ENCODE data around the gene MOCS3. TPM values are rescaled to one million over a fixed set of nuclear protein-coding genes. Genes with fewer than 3 reads are reported as not detected.

MOCS3 gene
- total RNA-seq = 3.6 TPM
- long read RNA-seq, full-length matches to known transcripts = 36 of 37 reads
- long read RNA-seq, partial matches to known transcripts = 0 of 37 reads
- long read RNA-seq, other reads (novel, unspliced or antisense) = 1 of 37 reads

DNA sequence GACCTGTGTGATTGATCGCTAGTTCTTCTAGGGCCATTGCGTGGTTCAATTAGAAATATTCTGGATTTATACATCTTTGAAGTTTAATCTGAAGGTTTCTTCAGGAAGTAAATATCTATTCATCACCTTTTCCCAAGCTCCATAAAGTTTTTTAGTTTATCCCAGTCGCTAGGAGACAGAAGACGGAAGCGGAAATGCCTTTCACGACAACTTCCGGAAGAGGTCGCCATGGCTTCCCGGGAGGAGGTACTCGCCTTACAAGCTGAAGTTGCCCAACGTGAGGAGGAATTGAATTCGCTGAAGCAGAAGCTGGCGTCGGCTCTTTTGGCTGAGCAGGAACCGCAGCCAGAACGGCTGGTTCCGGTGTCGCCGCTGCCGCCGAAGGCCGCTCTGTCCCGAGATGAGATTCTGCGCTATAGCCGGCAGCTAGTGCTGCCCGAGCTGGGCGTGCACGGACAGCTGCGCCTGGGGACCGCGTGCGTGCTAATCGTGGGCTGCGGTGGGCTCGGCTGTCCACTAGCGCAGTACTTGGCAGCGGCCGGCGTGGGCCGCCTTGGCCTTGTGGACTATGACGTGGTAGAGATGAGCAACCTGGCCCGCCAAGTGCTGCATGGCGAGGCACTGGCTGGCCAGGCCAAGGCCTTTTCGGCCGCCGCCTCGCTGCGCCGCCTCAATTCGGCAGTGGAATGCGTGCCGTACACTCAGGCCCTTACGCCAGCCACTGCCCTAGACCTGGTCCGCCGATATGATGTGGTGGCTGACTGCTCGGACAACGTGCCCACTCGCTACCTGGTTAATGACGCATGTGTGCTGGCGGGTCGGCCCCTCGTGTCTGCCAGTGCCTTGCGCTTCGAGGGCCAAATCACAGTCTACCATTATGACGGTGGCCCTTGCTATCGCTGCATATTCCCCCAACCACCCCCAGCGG, at the start of gene MOCS3:
Gene MOCS3 (plus strand): TSS at position 204 of the 928 bp plus-strand sequence. CDS start 25 bp downstream, at position 229.
- DNase-seq (ENCODE audit: low spot score) = peak; percentile 91

- DNase-seq (ENCODE audit: low spot score) = no peak
Observed at GRCh38 chr20:50909413-50909812, 49.2 kb upstream of the MOCS3 start.

GRCh38 chr20:50911030-50911429, 47.6 kb upstream of the MOCS3 start:
- no peak for DNase-seq (ENCODE audit: low spot score)

- DNase-seq (ENCODE audit: low spot score) = no peak
Observed at GRCh38 chr20:50911716-50912115, 46.9 kb upstream of the MOCS3 start.

DNA sequence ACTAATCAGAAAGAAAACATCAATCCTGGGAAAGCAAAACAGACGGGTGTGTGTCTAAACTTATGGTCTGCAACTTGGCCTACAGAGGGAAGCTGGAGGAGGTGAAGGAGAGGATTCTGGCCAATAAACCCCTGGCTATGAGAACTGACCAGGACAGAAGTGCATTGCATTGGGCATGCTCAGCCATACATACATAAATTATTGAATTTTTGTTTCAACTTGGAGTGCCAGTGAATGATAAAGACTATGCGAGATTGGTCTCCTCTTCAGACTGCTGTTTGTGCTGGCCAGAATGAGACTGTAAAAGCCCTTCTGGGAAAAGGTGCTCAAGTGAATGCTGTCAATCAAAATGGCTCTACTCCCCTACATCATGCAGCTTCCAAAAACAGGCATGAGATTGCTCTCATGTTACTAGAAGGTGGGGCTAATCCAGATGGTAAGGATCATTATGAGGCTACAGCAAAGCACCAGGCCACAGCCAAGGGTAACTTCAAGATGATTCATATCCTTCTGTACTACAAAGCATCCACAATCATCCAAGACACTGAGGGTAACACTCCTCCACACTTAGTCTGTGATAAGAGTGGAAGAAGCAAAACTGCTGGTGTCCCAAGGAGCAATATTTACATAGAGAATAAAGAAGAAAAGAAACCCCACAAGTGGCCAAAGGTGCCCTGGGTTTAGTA, 44.8 kb upstream of the MOCS3 start:
- DNase-seq (ENCODE audit: low spot score) = no peak

DNA sequence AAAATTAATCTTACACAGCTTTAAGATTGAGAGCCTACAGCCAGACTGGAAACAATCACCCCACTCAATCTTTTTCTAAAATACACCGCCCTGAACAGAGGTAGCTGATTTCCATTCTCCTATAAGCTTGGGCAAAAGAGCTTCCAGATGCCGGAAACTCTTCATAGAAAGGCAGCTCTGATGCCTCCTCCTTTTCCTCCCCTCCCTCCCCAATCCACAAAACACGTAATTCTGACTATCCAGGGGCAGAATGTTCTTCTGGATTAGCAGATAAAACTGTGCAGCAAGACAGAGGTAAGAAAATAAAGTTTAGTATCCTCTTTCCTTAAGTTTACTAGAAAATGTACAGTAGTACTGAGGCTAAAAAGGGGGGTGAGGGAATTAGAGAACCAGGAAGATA, 43.2 kb upstream of the MOCS3 start:
- no peak for DNase-seq (ENCODE audit: low spot score)

DNA sequence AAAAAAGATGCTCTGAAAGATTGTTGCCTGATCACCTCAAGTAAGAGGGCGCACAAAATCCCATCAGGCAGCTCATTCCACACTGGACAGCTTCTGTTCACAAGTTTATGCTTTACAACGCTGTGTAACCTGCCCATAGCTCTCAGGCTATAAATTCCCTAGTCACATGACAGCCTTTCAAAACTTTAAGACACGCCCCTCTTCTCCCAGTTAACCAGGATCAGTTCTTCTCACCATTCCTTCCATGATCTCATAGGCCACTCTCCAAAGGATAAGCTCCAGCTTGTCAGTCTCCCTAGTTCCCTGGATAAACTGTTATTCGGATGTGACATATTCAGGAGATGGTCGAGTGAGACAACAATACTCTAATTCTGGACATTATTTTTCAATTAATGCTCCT, 42.4 kb upstream of the MOCS3 start:
- DNase-seq (ENCODE audit: low spot score) = no peak

- DNase-seq (ENCODE audit: low spot score) = no peak
Observed at GRCh38 chr20:50916934-50917333, 41.7 kb upstream of the MOCS3 start.

DNA sequence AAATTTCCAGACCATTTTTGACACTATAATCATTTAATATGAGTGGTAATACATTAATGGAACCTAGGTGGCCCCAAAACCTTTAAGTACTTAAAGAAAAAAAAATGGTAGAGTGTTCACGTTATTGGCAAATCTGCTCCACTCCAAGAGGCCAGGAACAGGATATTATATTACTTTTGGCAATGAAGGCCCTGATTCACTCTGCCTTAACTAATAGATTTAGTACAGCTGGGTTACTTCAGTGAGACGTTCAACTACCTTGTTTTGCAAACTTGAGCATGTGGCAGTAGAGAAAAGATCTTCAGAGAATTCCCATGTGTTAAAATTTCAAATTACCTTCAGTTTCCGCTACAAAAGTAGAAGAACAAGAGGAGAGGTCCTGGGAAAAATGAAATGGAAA, 40.2 kb upstream of the MOCS3 start:
- no peak for DNase-seq (ENCODE audit: low spot score)

DNA sequence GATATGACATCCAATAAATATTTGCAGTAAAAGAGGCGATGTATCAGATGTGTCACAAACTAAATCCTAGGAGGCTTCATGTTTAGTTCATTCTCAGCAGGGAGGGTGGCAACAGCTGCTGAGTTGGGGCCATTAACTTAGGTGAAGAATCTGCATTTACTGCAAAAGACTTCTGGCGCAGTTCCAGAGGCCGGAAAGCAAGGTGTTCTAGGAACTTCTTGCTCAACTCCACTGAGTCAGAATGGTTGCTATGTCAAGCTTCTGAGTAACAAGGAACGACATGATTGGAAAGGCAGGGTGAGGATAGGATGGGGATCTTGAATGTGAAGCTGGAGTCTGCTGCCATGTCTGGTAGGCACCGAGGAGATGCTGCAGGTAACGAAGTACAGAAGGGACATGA, 39.1 kb upstream of the MOCS3 start:
- DNase-seq (ENCODE audit: low spot score) = no peak

- no peak for DNase-seq (ENCODE audit: low spot score)
Observed at GRCh38 chr20:50920997-50921396, 37.6 kb upstream of the MOCS3 start.

DNA sequence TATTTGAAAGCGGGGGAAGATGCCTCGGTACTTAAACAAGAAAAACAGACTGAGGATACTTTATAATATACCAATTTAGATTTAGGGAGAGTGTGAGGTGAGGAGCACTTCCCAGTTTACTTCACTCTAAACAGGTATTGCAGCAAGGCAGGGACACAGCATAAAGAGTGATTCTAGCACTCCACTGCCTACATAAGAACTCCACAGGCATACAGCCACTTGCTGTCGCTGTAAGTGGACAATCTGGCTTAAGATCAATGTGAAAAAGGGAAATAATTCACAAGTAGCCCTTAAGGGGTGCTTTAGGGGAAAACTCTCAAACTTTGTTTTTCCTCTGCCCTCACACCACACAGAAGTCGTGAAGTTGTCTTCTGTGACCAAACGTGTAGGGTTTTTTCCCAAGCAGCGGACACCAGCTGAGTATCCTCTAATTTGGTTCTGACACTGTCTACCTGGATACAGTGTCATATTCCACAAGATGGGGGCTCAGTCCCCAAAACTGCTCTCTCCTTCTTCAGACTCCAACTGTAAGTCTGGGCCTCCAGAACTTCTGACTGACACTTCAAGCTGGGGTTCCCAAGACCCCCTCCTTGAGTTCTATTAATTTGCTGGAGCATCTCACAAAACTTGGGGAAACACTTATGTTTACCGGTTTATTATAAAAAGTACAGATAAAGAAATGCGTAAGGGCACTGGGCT, 36.7 kb upstream of the MOCS3 start:
- no peak for DNase-seq (ENCODE audit: low spot score)

DNA sequence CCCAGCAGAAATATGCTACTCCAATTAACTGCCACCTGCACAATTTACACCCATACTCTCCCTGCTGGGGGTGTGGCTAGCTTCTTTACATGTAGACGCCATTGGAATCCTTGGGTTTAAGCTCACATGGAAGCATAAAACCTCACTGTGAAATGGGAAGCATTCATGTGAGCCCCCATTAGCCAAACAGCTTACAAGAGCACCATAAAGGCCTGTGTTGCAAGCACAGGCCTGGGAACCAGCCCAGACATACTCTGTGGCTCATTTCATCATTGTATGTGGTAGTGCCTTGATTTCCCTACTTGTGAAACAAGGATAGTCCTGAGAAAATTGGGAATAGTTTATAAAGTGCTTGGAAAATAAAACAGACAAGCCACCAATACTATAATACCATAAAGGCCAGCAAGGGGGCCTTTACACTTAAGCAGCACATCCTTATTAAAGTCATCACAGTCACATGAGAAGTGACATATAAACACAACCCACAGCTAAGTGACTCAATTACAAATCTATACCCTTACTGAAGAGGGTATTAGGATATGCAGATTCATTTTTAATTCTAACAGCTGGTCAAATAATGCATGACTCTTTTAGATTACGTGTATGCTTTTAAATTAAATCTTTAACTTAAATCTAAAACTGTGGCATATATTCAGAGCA, 34.2 kb upstream of the MOCS3 start:
- no peak for DNase-seq (ENCODE audit: low spot score)

DNA sequence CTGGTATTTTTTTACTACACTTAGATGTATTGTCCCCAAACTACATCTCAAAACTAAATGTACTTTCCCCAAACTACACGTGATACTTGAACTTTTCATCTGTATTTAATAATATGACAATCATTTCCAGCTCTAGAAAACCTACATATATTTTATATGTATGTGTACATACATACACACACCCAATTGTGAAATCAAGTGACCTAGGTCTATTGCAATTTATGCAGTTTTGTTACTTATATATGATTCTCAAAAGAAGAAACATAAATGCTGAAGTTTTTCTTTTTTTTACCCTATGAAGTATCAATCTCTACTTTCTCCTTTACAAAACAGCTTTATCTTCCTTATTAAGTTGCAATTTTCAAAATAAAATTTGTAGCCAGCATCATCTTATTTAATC, 32.1 kb upstream of the MOCS3 start:
- no peak for DNase-seq (ENCODE audit: low spot score)

DNA sequence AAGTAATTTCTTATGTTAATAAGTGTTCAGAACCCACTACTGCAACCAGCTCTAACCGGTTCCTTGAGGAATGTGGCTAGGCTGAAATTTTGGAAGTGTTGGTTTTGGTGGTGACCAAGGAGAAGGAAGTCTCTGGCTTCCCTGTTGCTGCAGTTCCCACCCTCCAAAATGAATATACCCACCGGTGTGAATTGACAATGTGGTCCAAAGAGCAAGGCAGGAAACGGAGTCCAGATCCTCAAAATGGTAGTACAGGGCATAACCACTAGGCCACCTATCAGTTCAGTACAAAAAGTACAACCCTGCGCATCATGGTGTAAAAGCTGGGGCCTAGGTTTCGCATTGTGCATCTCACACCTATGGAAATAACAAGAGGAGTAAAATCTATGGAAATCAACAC, 30.1 kb upstream of the MOCS3 start:
- no peak for DNase-seq (ENCODE audit: low spot score)

DNA sequence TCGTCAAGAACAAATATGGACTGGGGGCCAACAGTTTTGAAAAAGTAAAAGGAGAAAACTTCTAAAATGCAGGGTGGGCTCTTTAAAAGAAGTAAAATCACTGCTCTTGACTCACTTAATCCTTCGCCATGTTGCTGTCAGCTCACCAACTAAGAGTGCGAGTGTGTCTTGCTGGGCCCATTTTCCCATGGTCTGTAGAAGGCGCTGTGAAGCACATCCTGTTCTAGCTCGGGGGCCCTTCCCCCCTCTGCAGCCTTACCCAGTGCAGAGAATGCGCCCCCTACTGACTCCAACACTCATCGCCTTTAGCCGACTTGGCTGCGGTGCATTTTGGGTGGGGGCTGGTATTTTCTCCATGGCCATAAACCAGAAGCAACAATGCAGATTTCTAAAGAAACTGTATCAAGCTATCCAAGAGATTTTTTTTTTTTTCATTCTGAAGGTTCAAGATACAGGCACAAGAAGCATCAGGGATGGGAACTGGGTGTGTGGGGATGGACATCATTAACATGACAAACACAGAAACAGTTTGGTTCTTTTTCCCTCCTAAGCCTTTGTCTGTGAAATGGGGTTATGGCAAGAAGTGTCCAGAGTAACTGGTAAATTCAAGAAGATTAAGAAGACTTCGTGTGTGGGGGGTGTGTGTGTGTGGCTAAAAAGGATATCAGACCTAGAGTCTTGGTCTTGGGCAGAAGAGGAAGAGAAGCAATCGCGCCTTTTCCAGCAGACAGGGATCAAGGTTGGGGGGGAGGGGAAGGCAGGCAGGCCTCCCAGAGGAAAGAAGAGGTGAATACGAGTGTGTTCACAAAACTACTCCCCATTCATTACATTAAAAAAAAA, 29.1 kb upstream of the MOCS3 start:
- DNase-seq (ENCODE audit: low spot score) = peak; percentile 92

GRCh38 chr20:50930139-50930975, 28.3 kb upstream of the MOCS3 start:
- DNase-seq (ENCODE audit: low spot score) = peak; percentile 90

- no peak for DNase-seq (ENCODE audit: low spot score)
Observed at GRCh38 chr20:50930976-50931305, 27.7 kb upstream of the MOCS3 start.

GRCh38 chr20:50931306-50932015, 27.2 kb upstream of the MOCS3 start, which contains the start of gene ADNP:
Gene ADNP, minus strand, starts transcription at chr20:50931437. Its CDS starts 27,441 bp downstream, at chr20:50903996.
- DNase-seq (ENCODE audit: low spot score) = peak; percentile 94
